Activated B cell treated with CpG ODN at 0.5 μM for 24 hours (primary cell): ENCODE results near the gene PLAU. TPM values are rescaled to one million over a fixed set of nuclear protein-coding genes. Genes with fewer than 3 reads are reported as not detected.

Experiments
- total RNA-seq: library from RNA; stranded (reverse); gene quantifications from 2 replicates; pipeline ENCODE4 v1.2.3, GENCODE V29; 2022

PLAU gene
- total RNA-seq, 1 donor from 2014 or later: not detected

Other genes with a start within 250 kb of the PLAU start
- gene AGAP5, start 213.0 kb upstream of the PLAU start, total RNA-seq: 9.5 and 15.0 TPM in 2 replicates
- 78.5 and 89.8 TPM in 2 replicates for gene SEC24C, start 166.8 kb upstream of the PLAU start, total RNA-seq
- gene CHCHD1, start 129.1 kb upstream of the PLAU start, total RNA-seq: 19.3 and 24.2 TPM in 2 replicates
- 67.5 and 93.0 TPM in 2 replicates for gene ZSWIM8, start 125.5 kb upstream of the PLAU start, total RNA-seq
- 59.4 and 61.7 TPM in 2 replicates for gene NDST2, start 99.5 kb upstream of the PLAU start, total RNA-seq
- 17.8 and 19.9 TPM in 2 replicates for gene CAMK2G, start 36.6 kb upstream of the PLAU start, total RNA-seq
- 21.3 and 25.8 TPM in 2 replicates for gene VCL, start 87.0 kb downstream of the PLAU start, total RNA-seq
- 55.9 and 61.7 TPM in 2 replicates for gene AP3M1, start 239.7 kb downstream of the PLAU start, total RNA-seq
- gene ADK, start 240.1 kb downstream of the PLAU start, total RNA-seq: 46.1 and 47.5 TPM in 2 replicates